HG02938 (cell line): Measurements from ENCODE around the gene DPY19L1.
"Not testable (repeated sequence)": the region's sequence is repeated elsewhere in the genome, so short reads cannot be mapped to it uniquely, and the experiment has no call there.

Experiments
- ATAC-seq: cut with Tn5 transposase; IDR thresholded peaks from one replicate; pipeline ENCODE4 v1.9.1; 2021; ENCODE audit warnings: mild to moderate bottlenecking, moderate library complexity; ENCODE audit not compliant: unreplicated experiment

DPY19L1 gene

GRCh38 chr7:35035511-35035961 lies 1.7 kb downstream of the DPY19L1 start:
- ATAC-seq: peak; percentile 30

GRCh38 chr7:35032166-35032565 lies 5.1 kb downstream of the DPY19L1 start:
- no peak for ATAC-seq

GRCh38 chr7:35030848-35031247 lies 6.4 kb downstream of the DPY19L1 start:
- no peak for ATAC-seq

- ATAC-seq: no peak
These were observed 8.0 kb downstream of the DPY19L1 start for GRCh38 chr7:35029311-35029710.

- ATAC-seq: no peak
These were observed 11.1 kb downstream of the DPY19L1 start for GRCh38 chr7:35026150-35026549.

DNA sequence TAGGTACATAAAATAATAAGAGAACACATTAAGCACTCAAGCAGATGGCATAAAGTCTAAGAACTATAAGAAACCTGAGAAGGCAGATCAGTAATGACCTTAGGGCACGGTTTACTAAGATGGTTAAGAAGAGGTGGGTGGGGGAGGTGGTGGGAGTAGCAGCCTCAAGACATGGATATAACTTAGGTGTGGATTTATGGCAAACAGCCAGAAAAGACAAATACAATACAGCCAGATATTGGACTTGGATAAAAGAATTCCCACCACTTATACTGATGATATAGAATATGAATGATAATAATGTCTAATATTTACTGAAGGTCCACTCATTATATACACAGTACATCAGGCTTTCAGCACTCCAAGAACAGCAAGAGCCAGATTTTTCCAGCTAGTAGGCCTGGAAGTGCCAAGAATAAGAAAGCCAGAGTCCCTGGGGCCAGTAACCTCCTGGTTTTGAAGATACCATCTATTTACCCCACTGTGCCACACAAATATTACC lies 11.9 kb downstream of the DPY19L1 start:
- ATAC-seq: no peak

GRCh38 chr7:35024298-35024697 lies 13.0 kb downstream of the DPY19L1 start:
- ATAC-seq: no peak

DNA sequence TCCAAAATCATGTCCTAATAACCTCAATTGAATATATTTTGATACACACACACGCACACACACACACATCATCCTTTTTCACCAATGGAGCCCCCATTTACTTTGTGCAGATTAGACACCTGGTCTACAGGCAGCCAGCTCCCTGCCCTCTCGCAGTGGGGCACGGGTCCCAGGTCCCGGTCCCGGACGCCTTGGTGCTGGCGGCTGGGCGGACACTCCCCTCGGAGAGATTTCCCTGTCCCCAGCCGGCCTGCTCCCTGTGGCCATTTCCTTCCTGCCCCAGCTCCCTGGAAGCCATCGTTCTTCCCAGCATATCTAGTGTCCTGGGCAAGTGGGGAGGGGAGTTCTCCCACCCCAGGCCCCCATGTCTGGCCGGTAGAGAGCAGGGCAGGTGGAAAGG lies 14.6 kb downstream of the DPY19L1 start:
- ATAC-seq: no peak

DNA sequence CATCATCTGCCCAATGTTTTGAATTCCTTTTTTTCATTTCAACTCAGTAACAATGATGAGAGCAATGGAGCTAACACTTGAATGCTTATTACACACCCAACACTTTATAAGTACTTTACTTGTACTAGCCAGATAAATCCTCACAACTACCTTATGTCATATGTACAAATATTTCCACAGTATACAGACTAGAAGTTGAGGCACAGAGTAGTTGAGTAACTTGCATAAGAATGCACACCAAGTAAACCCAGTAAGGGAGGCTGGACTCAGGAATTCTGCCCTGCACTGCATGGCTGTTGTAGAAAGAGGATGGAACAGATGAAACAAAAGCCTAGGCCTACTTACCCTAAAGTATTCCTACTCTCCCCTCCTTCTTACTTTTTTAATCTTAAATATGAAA lies 15.8 kb downstream of the DPY19L1 start:
- no peak for ATAC-seq

DNA sequence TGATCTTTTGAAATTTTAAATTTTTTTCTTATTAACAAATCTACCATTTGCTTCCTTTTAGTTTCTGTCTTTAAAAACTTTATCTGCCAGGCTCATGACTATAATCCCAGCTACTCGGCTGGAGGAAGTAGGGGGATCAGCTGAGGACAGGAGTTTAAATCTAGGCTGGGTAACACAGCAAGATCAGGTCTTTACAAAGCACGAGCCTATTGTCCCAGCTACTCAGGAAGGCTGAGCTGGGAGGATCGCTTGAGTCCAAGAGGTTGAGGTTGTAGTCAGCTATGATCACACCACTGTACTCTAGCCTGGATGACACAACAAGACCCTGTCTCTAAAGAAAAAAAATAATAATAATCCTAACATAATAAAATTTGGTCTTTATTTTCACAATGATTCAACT lies 17.5 kb downstream of the DPY19L1 start:
- no peak for ATAC-seq

DNA sequence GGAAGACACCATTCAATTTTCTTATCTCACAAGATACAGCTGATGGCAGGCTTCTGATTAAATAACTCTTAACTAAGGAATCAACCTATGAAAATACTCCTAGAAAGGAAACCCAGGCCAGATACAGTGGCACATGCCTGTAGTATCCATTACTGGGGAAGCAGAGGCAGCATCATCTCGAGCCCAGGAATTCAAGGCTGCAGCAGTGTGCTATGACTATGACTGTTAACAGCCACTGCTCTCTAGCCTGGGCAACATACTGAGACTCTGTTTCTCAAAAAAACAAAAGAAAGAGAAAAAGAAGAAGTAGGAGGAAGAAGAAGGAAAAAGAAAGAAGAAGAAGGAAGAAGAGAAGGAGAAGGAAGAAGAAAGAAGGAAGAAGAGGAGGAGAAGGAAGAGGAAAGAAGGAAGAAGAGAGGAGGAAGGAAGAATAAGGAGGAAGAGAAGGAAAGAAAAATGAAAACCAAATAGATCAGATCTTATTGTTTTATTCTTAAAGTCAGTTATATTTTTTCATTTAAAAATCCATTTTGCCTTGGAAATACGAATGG lies 18.0 kb downstream of the DPY19L1 start:
- ATAC-seq: no peak

GRCh38 chr7:35015346-35015859 lies 21.9 kb downstream of the DPY19L1 start:
- ATAC-seq: no peak

DNA sequence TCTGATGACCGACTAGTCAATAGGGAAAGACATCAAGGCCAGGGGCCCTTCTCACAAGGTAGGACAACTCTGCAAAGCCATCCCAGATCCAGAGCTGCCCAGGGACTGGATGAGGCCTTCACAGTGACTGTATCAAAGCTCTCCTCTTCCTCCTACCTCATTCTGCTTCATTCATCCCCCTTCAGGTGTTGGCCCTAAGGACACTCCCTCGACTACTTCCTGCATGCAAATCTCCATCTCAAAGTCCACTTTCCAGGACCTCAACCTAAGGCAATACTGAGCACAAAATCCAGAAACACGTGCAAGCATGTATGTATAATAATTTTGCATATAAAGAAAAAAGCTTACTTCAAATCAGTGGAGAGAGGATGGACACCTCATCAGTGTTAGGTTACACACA lies 25.1 kb downstream of the DPY19L1 start:
- no peak for ATAC-seq

GRCh38 chr7:35011085-35011484 lies 26.2 kb downstream of the DPY19L1 start:
- ATAC-seq: no peak

- ATAC-seq: no peak
These were observed 29.5 kb downstream of the DPY19L1 start for GRCh38 chr7:35007768-35008167.

GRCh38 chr7:35004531-35005095 lies 32.7 kb downstream of the DPY19L1 start:
- ATAC-seq: no peak

GRCh38 chr7:35003679-35004303 lies 33.5 kb downstream of the DPY19L1 start:
- ATAC-seq: no peak

DNA sequence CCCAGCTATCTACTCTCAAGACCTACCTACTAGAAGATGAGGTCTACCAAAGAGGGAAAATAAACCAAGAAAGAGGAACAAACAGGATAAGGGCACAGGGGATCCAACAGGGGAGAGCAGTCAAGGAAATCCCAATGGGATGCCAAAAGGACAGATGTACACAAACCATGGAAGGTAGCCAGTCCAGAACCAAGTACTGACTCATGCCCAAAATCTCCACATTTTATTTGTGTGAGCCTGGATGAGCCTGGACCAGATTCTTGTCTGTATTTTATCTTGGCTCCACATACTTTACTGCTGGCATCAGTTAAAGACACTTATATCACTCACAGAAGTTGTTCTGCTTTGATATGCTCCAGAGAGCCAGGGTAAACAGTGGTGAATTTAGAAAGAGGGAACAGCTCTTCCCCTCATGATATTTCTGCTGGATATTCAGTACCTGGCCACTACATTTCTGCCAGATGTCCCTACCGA lies 34.1 kb downstream of the DPY19L1 start:
- ATAC-seq: not testable (repeated sequence)

GRCh38 chr7:34998335-34998734 lies 39.0 kb downstream of the DPY19L1 start:
- not testable (repeated sequence) for ATAC-seq

DNA sequence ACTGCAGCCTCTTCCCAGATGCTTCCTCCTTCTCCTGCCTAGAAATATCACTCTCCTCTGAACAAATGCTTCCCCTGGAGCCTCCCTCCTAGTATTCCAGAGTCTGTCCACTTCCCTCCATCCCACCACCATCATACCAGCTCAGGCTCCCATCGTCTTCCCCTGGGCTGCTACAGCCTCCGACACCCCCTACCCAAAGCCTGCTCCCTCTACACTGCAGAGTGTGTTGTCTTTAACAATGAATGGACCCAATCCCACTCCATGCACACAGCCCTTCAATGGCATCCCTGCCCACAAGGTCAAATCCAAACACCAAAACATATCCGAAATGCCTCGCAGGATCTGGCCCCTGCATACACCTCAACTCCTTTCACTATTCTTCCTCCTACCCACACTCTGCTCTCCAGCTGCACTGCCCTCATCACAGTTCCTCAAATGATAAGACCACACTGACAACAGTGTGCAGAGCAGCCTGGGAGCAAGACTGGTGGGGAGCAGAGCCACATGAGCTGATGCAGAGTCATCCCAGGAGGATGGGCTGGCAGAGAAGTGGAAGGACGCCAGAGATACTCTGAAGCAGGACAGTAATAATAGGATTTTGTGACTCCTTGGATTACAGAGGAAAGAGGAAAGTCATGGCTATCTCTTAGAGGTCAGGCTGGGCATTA lies 40.7 kb downstream of the DPY19L1 start:
- ATAC-seq: not testable (repeated sequence)

DNA sequence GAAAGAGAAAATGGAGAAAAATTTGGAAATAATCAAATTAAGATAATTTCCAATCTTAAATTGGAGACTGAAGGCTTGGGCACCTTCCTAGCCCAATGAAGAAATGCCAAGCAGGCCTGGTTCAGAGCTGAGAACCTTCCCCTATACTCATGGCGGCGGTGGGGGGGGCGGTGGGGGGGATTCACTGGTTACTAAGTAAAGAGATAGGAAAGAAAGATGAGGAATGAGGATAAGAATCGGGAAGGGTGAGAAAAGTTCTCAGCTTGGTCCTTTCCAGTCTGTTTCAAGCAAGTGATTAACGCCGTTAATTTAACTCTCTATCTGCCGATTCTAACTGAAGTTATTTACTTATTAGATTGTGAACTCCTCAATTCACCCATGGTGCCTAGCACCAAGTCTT lies 41.5 kb downstream of the DPY19L1 start:
- no peak for ATAC-seq
